NCI-H345 (cell line): ENCODE measurements around the gene CADPS.
A peak's percentile ranks its signal among the peaks of the same experiment; 100 is the strongest.

Experiments used
- DNase-seq: peaks from one replicate; lab custom pipeline; 2025; lab: John Stamatoyannopoulos, UW

CADPS gene

DNA sequence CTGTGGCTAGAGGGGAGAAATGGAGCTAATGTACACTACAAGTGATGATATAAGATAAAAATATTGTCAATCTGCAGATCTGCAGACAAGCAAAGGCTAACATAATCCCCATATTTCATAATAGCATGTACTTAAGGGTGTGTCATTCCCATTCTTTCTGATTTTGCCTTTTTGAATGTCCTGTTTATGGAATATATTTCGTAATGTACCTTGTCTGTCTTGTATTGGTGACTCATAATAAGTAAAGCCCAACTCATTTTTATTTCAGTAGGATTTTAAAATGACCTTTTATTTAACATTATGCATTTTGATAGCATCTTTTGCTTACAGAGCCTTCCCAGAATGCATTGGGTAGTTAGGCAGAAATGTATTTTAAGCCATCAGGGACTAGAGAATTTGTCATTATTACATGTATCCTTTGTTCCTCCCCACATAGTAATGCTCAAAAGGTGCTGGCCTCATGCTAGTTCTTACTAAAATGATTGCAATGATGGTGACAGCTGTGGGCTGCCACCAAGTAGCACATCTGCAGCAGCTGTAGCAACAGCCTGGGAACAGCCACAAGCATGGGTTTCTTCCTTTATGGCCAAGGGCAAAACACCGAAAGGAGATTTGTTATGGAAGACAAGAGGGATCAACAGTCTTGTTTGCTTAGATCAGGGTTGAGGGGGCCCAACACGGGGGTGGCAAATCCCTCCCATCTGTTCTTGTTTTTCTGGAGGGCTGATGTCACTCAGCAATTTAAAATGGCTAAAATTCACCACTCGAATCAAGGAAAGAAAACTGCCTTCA lies 188.5 kb downstream of the CADPS start:
- no peak for DNase-seq

GRCh38 chr3:62682826-62683225 lies 192.4 kb downstream of the CADPS start:
- DNase-seq, result no peak

DNA sequence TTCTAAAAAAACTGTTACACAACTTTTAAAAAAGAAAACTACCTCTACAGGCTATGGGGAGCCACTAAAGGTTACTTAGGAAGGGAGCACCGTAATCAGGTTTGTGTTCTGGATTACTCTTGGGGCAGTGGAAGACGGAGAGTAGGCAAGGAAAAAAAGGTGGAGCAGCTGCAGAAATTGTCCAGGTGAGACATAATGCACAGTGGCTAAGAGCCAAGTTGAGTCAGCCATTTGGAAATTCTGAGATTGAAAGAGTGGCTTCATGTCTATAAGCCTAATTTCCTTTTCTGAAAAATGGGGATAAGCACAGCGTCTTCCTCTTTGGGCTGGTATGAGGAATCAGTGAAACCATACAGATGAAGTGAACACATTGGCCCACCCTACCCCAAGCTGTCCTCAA lies 195.2 kb downstream of the CADPS start:
- DNase-seq, result no peak

DNA sequence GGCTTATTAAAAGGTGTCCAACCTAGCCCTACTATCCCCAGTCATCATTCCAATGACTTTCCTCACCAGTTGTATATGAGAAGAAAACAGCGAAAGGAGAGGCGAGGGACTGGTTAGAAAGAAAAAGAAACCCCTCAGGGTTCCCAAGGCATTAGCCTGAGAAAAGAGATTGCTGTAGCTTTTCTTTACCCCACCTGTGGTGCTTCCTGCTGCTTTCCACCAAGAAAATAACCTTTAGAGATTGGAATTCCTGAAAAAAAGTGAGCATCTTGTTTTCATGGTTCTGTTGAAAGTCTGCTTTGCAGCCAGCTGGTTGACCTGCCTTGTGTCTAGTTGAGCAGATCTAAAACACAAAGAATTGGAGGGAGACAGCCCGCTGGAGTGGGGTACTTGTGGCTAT lies 196.4 kb downstream of the CADPS start:
- no peak for DNase-seq

- no peak for DNase-seq
Measured at GRCh38 chr3:62677926-62678325, 197.3 kb downstream of the CADPS start.

GRCh38 chr3:62676689-62677271 lies 198.4 kb downstream of the CADPS start:
- no peak for DNase-seq

GRCh38 chr3:62675492-62675891 lies 199.7 kb downstream of the CADPS start:
- DNase-seq, result no peak

DNA sequence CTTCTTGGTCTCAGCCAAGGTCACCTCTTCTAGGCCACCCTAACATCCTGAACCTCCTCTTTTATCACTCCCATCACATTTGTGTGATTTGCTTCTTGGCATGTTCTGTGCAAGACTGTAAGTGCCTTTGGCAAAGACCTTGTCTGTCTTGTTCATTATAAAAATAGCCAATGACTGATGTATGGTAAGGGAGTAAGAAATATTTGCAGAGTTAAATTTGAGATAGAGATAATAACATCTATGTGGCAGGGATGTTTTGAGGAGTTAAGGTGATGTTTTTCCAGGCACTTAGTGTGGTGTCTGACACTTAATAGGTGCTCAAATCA lies 202.3 kb downstream of the CADPS start:
- DNase-seq, result no peak

- DNase-seq, result no peak
Measured at GRCh38 chr3:62672270-62672987, 202.8 kb downstream of the CADPS start.

- DNase-seq, result no peak
Measured at GRCh38 chr3:62670351-62670750, 204.9 kb downstream of the CADPS start.

DNA sequence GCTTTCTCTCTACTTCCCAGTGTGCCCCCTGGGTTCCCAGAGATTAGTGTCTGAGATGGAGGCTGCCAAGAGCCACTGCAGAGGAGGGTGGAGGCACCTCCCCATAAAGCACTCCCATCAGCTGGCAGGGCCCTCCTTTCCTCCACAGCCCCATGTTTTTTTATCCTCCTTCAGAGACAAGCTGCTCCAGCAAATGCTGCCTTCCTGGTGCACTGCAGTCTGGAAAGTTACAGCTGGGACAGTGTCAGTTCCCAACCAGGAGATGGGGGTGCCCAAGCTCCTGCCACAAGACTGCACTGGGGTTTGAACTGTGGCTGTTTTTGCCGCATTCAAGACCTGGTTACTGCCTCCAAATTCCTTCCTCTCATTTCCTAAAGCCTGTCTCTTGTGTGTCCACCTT lies 206.1 kb downstream of the CADPS start:
- no peak for DNase-seq

DNA sequence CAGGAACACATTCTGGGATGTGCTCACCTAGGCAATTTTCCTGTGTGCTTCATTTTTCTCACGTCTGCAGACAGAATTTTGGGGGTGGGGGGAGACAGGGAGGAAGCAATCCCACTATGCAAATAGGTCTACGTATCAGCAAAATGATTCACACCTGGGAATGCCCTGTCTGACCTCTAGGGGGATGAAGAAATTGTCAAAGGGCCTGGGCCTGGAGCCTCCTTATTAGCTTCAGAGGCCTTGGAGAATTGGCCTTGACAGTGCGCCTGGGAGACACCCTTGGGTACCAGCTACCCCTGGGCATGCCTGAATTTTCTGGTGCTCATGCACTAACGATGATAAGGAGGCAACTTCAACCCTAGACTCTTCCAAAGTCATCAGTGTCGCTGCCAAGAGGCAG lies 207.5 kb downstream of the CADPS start:
- no peak for DNase-seq

DNA sequence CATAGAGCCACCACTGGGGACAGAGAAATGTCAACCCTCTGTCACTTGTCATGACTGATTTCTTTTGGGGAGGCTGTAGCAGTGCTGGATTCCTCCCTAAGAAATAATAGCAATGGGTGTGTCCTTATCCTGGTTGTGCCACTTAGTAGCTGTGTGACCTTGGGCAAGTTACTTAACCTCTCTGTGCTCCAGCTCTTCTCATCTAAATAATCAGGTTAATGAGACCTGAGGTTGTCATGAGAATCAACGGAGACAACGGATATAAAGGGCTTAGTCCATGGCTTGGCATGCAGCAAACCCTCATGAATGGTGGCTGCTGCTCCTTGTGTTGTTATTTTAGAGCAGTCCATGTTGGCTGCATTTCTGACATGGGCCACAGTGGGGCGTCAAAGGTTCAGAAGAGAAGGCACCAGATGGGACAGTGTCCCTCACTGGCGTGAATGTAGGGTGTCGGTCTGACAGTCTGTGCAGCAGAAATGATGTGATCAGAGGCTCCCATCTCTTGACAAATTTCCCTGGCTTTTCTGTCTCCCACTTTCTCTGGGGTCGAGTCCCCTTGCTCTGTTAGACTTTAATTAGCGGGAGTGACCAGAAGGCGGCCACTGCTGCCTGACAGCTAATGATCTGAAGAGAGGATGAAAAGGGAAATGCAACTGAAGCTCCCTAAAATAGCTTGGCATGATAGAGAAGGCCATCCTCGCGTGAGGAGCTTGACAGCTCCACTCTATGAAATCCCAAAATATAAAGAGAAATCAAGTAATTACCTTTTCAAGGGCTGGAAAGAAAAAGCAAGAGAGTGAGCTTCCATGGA lies 209.4 kb downstream of the CADPS start:
- peak; percentile 61 for DNase-seq

GRCh38 chr3:62662677-62663076 lies 212.5 kb downstream of the CADPS start:
- no peak for DNase-seq

GRCh38 chr3:62659660-62660059 lies 215.6 kb downstream of the CADPS start:
- no peak for DNase-seq

DNA sequence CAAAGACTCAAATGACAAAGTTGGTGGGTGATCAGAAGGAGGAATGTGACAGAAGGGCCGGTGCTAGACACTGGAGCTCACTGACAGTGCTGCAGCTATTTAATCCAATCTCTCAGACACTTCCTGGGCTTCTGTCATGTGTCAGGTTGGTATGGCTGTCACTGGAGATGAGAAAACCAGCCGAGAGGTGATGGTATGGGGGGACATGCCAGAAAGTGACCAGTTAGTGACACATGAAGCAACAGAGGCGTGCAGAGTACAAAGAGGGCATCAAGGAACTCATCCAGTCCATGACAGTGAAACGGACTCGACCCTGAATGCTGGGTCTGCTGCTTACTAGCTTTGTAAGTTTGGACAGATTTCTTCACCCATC lies 219.5 kb downstream of the CADPS start:
- DNase-seq, result no peak

DNA sequence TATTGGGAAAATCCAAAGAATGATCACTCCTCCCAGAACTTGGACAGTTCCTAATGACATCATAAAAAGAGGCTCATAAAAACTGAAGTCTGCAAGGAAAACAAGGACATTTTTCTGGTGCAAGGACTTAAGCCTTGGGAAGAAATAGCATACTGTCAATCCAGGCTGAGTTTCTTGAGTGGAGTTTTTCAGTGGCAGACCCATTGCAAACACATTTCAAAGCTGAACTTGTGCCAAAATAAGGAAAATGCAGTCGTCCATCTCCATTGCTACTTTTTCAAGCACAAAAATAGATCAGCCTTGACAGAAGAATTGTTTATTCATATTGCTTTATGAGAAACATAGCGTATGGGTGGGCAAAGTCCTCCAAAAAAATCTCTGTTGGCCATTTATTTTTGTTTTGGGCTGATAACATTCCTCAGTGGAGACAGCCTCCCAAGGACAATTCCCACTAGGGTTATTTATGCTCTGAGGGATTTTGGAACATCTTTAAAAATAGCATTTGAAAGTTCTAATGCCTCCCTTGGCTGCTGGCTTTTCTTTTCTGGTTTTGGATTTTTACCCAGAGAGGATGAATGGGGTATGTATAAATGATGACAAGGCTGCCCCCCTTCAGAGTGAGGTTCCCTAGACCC lies 220.0 kb downstream of the CADPS start:
- DNase-seq, result no peak

DNA sequence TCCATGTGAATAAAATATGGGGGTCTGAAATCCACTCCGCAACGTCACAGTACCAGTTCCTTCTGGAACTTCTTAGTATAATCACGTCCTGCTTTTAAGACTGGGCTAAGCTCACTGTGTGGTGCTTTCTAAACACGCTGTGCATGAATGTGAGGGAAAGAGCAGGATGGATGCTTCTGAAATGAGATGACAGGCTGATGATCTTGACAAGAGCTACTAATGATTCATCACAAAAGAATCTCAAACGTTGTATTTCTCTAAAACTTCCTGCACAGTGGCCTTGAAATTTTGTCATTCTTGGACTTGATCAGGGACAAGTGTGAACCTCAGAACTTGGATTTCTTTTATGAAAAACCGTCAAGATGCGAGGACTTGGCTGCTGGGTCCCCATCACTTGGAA lies 221.4 kb downstream of the CADPS start:
- DNase-seq, result no peak

- DNase-seq, result no peak
Measured at GRCh38 chr3:62647711-62648110, 227.5 kb downstream of the CADPS start.

DNA sequence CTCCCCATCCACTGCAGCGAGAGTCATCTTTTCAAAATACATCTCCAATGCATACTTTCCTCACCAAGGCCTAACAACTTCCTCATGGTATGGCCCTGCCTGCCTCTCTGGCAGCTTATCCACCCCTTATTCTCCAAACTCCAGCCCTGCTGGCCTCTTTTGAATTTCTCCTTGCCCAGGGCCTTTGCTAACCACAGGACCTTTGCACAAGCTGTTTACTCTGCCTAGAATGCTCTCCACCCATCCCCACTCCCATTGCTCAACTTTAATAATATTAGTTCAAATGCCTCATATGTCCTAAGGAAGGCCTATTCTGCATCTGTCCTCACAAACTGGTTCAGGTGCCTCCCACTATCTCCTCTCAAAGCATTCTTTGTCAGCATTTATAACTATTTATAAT lies 230.7 kb downstream of the CADPS start:
- no peak for DNase-seq

GRCh38 chr3:62638316-62638715 lies 236.9 kb downstream of the CADPS start:
- no peak for DNase-seq

- DNase-seq, result peak; percentile 19
Measured at GRCh38 chr3:62636235-62636826, 238.9 kb downstream of the CADPS start.
